HG03060 (cell line): Measurements from ENCODE around the gene SCAMP3.
"Not testable (repeated sequence)": the region's sequence is repeated elsewhere in the genome, so short reads cannot be mapped to it uniquely, and the experiment has no call there.

ENCODE experiments used
- ATAC-seq: cut with Tn5 transposase; IDR thresholded peaks from one replicate; pipeline ENCODE4 v1.9.1; 2021; ENCODE audit warnings: low read depth, moderate number of reproducible peaks; ENCODE audit not compliant: unreplicated experiment

The SCAMP3 gene

DNA sequence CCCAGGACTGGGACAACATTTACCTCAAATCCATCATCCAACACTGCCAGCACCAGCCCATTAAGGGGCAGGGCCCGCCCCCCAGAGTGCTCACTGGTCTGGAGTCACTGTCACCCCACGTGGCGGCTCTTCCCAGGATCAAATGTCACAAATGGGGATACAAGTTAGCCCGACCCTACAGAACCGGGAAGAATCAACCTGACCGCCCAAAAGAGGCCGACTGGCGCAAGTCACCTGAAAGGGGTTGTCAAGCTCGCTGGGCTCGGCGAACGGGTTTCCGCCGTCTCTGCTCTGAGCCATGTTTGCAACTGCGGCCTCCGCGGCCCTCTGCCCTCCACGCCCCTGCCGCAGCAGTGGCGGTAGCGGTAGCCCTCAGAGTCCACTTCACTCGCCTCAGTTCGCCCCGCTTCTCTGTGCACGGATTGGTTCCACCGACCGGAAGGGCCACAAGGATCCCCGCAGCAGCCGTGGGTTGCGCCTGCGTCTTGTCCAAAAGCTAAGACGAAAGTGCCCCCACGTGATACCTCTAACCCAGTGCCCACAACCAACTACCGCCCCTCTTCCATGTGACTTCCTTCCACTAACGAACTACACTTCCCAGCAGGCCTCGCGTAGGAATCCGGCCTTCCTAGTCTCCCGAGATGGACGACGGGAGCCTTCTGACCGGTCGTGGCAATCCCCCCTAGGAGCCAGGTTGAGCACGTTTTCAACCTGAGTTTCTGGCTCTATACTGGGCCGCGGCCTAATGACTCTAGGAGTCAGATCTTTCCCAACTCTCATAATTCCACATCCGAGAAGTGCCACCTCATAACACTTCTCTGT is at the start of gene SCAMP3:
Gene SCAMP3 (minus strand): TSS at position 509 of the 822 bp plus-strand sequence. CDS start 209 bp downstream, at position 300.
- peak; percentile 84 for ATAC-seq

DNA sequence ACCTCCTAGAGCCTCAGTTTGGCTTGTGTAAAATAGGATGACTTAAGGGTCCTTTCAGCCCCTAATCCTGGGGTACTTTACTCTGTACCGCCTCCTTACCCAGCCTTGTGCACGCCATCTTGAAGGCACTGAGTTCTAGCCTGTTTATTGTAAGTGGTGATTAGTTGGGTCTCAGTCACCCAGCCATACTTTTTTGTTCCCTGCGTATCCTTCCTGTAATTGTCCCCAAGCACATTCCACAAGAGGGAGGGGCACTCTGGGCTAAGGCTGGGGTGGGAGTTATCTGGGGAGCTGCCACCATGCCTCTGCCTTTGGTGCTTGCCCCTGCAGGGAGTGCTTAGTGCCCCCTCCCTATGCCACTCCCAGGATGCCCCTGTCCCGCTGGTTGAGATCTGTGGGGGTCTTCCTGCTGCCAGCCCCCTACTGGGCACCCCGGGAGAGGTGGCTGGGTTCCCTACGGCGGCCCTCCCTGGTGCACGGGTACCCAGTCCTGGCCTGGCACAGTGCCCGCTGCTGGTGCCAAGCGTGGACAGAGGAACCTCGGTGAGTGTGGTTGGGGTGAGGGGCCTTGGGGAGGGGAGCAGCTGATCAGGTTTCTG is 47.4 kb upstream of the SCAMP3 start:
- no peak for ATAC-seq

DNA sequence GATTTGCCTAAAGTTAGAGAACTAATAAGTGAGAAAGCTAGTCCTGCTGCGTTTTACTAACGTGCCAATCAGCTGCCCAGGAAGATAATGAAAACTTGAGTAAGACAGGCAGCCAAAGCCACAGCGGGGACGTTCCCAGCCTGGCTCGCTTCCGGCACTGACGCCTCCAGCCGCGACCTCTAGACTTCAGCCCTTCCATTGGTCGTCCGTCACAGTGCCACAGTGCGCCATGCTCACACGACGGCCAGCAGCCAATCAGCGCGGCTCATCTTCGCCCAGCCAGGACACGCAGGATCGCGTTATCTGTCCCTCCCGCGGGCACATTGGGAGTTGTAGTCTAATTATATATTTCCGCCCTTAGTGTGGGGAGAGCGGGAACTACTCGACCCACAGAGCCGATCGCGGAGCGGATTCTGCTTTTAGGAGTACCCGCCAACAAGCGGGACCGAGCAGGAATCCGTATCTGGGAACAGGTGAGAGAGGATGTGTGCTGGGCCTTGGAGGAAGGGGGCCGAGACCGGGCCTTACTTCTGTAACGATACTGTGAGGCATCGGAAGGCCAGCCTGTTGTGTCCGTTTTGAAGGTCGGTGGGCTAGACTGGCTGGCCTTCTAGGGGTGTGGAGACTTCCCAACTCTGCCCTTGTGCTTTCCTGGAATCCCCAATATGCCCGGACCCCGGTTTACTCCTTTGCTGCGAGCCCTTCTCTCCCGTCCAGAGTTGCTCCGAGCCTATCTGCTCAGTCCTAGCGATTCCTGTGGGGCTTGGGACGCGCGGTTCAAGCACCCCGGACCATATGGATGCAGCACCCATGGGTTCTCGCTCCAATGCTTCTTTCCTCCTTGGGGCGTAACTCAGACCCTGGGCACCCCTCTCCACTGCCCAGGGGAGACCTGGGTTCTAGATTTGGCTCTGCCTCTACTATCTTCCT is 46.6 kb upstream of the SCAMP3 start, which contains the start of gene FDPS:
Gene FDPS (plus strand): TSS at position 374 of the 930 bp plus-strand sequence. CDS start 924 bp downstream, outside the sequence.
- peak; percentile 89 for ATAC-seq

- no peak for ATAC-seq
Observed at GRCh38 chr1:155307247-155307740, 45.1 kb upstream of the SCAMP3 start.

DNA sequence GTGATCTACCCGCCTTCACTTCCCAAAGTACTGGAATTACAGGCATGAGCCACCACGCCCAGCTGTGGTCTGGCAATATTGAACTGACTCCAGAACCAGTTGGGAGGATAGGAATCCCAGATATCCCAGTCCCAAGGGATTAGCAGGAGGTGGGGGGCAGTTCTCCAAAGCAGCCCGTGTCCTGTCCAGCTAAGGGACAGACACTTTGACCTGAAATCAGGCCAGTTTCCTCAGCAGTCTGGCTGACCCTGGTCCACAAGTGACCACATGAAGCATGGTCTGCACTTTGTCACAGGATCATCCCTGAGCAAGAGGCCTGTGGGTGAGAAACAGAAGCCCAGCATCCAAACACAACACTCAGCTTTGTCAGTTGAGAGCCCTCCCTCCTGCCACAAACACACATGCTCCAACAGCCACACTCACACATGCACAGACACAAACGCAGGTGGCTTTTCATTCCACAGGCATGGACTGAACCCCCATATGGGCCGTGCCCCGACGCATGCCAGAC is 43.8 kb upstream of the SCAMP3 start:
- ATAC-seq, result no peak

GRCh38 chr1:155304558-155305063 is 42.5 kb upstream of the SCAMP3 start:
- ATAC-seq, result no peak

DNA sequence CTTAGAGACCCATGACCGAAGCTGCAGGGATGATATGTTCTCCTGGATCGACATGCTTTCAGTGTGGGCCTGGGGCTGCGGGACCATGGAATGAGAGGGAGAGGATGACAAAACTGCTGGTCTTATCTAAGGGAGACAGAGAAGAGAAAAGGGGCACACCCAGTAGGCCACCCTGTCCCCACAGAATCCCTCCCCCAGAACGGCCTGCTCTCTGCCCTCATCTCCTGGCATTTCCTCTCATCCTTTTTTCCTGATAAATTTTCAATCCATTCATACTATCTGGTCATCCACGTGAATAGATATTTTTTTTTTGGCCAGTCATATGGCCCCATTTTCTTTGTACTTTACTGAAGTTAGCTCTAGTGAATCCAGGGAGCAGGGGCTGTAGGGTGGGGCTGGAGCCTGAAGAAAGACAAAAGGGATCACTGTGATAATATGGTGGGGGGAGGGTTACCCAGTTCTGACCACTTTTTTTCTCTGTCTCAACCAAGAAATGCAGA is 39.2 kb upstream of the SCAMP3 start, which contains the start of gene PKLR:
Gene PKLR (minus strand): TSS at position 97 of the 500 bp plus-strand sequence. CDS start 43 bp downstream, at position 54.
- ATAC-seq, result no peak

DNA sequence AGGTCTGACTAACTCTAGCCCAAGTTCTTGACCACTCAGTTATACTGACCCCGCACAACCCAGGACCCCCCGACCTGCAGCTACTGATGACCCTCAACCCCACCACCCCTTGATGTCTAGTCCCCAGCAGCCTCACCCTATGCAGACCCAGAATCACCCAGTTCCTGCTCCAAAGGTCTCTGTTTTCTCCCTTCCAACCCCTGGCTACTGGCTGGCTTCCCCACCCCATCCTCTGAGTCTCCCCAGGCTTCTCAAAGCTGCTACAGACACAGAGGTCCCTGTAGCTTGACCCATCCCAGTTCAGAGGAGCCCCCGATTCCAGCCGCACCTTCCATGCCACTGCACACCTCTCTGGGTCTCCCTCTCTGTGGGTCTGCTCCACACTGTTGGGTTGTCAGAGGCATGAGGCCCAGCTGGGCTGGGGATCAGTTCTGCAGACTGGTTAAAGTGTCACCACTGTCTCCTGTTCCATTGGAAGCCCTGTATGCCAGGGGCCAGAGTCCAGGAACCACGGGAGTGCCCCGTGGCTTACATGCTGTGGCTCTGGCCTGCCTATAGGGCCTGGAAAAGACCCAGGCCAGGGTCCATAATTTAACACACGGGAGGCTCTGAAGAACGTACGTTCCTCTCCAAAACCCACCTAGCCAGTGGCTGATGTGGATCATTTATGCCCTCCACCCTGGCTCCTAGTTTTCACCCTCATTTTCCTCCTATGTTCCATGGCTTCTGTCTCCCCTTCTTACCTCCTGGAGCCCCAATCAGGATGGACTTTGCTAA is 38.6 kb upstream of the SCAMP3 start:
- ATAC-seq, result no peak

- no peak for ATAC-seq
Observed at GRCh38 chr1:155300024-155300423, 37.9 kb upstream of the SCAMP3 start.

- no peak for ATAC-seq
Observed at GRCh38 chr1:155297384-155297783, 35.2 kb upstream of the SCAMP3 start.

- ATAC-seq, result no peak
Observed at GRCh38 chr1:155296661-155297060, 34.5 kb upstream of the SCAMP3 start.

- ATAC-seq, result no peak
Observed at GRCh38 chr1:155295942-155296267, 33.7 kb upstream of the SCAMP3 start.

DNA sequence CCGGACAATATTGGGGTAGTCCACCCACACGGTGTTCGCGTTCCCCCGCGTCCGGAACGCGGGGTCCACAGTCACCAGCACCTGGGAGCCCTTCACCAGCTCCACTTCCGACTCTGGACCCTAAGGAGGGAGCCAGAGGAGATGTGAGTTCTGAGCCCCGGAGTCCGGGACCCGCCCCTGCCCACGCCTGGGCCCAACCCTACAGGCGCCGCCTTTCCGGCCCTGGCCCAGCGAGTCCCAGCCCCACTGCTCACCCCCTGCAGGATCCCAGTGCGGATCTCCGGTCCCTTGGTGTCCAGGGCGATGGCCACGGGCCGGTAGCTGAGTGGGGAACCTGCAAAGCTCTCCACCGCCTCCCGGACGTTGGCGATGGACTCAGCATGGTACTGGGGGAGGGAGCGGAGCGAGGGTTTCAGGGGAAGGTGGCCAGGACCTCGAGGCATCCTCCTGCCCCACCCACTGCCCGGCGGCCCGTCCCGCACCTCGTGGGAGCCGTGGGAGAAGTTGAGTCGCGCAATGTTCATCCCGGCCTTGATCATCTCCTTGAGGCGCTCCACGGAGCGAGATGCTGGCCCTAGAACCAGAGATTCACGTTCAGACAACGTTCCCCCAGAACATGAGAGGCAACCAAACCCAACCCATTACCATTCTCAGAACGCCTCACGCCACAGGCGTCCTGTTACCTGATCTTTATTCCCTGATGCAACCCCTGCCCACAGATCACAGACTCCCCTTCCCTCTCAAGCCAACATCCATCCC is 33.2 kb upstream of the SCAMP3 start:
- no peak for ATAC-seq

DNA sequence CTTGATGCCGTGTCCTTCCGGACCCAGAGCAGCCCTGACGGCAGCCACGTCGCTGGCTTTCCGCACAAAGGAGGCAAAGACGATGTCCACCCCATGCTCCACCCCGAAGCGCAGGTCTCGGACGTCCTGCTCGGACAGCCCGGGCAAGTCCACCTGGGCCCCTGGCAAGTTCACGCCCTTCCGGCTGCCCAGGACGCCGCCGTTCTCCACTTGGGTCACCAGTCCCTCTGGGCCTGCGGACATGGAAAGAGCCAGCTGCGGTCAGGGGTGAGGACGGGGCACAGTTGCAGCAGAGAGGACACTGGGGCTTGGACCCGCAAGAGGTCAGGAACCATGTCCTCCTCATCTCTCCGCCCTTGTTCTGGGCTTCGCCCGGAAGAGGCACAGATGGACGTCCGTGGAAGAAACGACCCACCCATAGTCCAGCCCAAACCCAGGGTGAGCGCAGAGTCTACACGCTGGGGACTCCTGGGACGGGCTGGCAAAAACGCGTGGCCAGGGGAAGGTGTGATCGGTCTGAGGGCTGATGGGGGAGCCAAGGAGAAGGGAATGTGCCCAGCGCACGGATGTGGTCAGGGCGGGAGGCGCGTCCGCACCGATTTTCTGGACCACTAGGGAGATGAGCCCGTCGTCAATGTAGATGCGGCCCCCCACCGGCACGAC is 32.5 kb upstream of the SCAMP3 start:
- ATAC-seq, result no peak

- ATAC-seq, result no peak
Observed at GRCh38 chr1:155293086-155293749, 31.1 kb upstream of the SCAMP3 start.

DNA sequence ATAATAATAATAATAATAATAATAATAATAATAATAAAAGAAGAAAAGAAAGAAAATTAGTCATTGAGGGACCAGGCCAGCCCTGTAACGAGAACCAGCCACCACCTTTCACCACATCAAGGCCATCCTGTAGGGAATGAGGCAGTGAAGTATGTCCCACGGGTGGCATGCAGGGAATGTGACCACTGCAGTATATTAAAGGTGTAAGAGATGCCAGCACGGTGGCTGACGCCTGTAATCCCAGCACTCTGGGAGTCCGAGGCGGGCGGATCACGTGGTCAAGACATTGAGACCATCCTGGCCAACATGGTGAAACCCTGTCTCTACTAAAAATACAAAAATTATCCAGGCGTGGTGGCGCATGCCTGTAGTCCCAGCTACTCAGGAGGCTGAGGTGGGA is 28.8 kb upstream of the SCAMP3 start:
- not testable (repeated sequence) for ATAC-seq

- ATAC-seq, result no peak
Observed at GRCh38 chr1:155287987-155288543, 25.9 kb upstream of the SCAMP3 start.
